ENCODE measurements around the gene IMMP2L. TPM values are rescaled to one million over a fixed set of nuclear protein-coding genes. Genes with fewer than 3 reads are reported as not detected.

Gene IMMP2L
- total RNA-seq, 4 donors from 2014 or later: 23.8 to 30.0 (median 27.7) TPM

- no peaks in the 10 kb centered on the region for H3K9me3 ChIP-seq
- H3K27me3 ChIP-seq: no peaks in the 10 kb centered on the region
- TF ChIP-seq, protein P1, sequence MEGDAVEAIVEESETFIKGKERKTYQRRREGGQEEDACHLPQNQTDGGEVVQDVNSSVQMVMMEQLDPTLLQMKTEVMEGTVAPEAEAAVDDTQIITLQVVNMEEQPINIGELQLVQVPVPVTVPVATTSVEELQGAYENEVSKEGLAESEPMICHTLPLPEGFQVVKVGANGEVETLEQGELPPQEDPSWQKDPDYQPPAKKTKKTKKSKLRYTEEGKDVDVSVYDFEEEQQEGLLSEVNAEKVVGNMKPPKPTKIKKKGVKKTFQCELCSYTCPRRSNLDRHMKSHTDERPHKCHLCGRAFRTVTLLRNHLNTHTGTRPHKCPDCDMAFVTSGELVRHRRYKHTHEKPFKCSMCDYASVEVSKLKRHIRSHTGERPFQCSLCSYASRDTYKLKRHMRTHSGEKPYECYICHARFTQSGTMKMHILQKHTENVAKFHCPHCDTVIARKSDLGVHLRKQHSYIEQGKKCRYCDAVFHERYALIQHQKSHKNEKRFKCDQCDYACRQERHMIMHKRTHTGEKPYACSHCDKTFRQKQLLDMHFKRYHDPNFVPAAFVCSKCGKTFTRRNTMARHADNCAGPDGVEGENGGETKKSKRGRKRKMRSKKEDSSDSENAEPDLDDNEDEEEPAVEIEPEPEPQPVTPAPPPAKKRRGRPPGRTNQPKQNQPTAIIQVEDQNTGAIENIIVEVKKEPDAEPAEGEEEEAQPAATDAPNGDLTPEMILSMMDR (IDR thresholded peaks at IDR 0.05): no peak
- TF ChIP-seq POLR2A (IDR thresholded peaks at IDR 0.05): no peak
- no peak overlapping the region for H3K4me3 ChIP-seq (replicated peaks in 1 of 3)
- no peak for DNase-seq
- no peaks in the 10 kb centered on the region for H3K36me3 ChIP-seq
- intact Hi-C loops (cut with DNase I): no loop called here
- peaks cover 5 to 7% of the 10 kb centered on the region in 2 donors for H3K4me1 ChIP-seq
- no peak overlapping the region for H3K27ac ChIP-seq
Observed at GRCh38 chr7:111003883-111004282, 558.4 kb downstream of the IMMP2L start.

DNA sequence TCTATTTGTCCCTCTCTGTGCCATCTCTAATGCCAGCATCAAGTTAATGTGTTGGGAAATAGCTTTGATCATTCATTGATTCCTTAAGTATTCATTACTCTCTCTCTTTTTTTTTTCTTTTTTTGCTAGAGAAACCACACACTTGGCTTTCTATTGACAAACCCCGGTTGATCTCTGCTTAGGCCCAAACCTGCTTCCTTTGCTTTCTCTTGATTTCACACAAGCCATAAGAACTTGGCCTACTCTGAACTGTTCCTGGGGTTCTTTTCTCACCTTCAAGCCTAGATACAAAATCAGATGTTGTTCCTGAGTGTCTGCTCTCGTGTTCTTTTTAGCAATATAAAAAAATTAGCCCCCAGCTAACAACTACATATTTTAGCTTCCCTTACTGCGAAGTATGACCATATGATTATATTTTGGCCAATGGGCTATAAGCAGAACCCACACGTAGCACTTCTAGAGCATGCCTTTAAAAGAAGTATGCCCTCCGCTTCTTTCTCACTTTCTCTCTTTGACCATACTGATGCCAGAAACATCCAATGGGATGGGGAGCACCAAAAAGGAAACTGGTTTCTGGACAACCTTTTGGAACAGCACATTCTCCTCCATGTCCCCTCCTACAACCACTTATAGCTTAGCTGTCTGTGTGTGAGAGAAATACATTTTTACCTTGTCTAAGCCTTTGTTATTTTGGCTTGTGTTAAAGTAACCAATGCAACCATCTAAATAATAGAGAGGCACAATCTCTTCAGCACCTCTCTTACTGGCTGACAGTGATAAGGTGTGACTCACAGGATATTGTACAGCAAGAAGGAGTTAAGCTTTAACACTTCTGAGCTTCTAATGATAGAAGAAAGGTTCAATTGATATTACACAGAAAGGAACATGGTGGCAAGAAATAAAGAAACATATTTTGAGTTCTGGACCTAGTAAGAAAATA is 568.0 kb downstream of the IMMP2L start:
- Histone ChIP-seq H3K27me3 (no peaks in the 10 kb centered on the region), H3K4me1 (peaks cover 0 to 3% of the 10 kb centered on the region in 2 donors), H3K4me3 (replicated peaks in 1 of 3) (no peak overlapping the region), H3K27ac (no peak overlapping the region), H3K36me3 (no peaks in the 10 kb centered on the region), H3K9me3 (no peaks in the 10 kb centered on the region)
- intact Hi-C loops (cut with DNase I): no loop called here
- DNase-seq: no peak
- 97 to 98% methylated on average over 5 of the region's 5 CpGs for WGBS, 2 donors
- TF ChIP-seq, protein P1 (IDR thresholded peaks at IDR 0.05): no peak
- TF ChIP-seq POLR2A (IDR thresholded peaks at IDR 0.05): no peak

DNA sequence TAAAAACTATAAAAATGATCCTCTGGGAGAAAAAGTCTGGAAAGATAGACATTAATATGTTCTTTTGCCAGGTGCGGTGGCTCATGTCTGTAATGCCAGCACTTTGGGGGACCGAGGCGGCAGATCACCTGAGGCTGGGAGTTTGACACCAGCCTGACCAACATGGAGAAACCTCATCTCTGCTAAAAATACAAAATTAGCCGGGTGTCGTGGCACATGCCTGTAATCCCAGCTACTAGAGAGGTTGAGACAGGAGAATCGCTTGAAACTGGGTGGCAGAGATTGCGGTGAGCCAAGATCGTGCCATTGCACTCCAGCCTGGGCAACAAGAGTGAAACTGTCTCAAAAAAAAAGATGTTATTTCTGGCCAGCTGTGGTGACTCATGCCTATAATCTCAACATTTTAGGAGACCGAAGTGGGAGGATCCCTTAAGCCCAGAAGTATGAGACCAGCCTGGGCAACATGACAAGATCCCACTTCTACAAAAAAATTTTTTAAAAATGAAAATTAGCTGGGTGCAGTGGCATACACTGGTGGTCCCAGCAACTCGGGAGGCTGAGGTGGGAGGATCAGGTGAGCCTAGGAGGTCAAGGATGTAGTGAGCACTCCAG is 573.3 kb downstream of the IMMP2L start:
- DNase-seq: no peak
- TF ChIP-seq POLR2A (IDR thresholded peaks at IDR 0.05): no peak
- TF ChIP-seq, protein P1 (IDR thresholded peaks at IDR 0.05): no peak
- Histone ChIP-seq H3K4me3 (replicated peaks in 1 of 3) (no peak overlapping the region), H3K27ac (no peak overlapping the region), H3K36me3 (no peaks in the 10 kb centered on the region), H3K9me3 (no peaks in the 10 kb centered on the region), H3K27me3 (no peaks in the 10 kb centered on the region), H3K4me1 (peaks cover 3 to 5% of the 10 kb centered on the region in 2 donors)
- 95% methylated on average over 10 of the region's 10 CpGs for WGBS, 2 donors
- intact Hi-C loops (cut with DNase I): no loop called here

DNA sequence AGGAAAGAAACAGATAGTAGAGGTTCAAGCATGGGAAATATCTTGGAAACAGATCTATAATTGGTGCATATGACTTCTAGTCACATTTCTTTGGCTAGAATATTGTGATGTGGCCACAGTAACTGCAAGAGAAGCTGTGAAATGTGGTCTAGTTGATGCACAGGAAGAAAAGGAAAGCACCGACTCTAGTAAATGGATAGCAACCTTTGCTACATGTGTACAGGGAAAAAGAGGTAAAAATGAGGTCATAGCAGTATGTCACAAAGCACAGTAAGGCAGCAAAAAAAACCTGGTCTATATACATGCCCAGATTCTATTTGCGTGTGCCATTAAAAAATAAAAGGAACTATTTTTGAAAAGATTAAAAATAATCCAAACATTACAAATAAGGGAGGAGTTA is 573.9 kb downstream of the IMMP2L start:
- H3K27ac ChIP-seq: no peak overlapping the region
- 92 to 93% methylated on average over 2 of the region's 2 CpGs for WGBS, 2 donors
- no peaks in the 10 kb centered on the region for H3K36me3 ChIP-seq
- H3K4me1 ChIP-seq: peaks cover 3 to 5% of the 10 kb centered on the region in 2 donors
- TF ChIP-seq, protein P1 (IDR thresholded peaks at IDR 0.05): no peak
- no peak for TF ChIP-seq POLR2A (IDR thresholded peaks at IDR 0.05)
- intact Hi-C loops (cut with DNase I): no loop called here
- no peak overlapping the region for H3K4me3 ChIP-seq (replicated peaks in 1 of 3)
- no peak for DNase-seq
- no peaks in the 10 kb centered on the region for H3K27me3 ChIP-seq
- H3K9me3 ChIP-seq: no peaks in the 10 kb centered on the region

Data from thyroid gland (tissue), 4 donors.